Measurements from ENCODE around the gene RNF220. TPM values are rescaled to one million over a fixed set of nuclear protein-coding genes. Genes with fewer than 3 reads are reported as not detected.

Gene RNF220
- polyA plus RNA-seq, 1 donor (not counting 4 experiments of a cell fraction or from before 2014, with no cell fraction given) = 42.7 TPM

- Histone ChIP-seq H3K79me2 (ENCODE audit: control insufficient read depth, insufficient read depth, low read length) (no peaks in the 10 kb centered on the region), H3K4me3 (ENCODE audit: control insufficient read depth in 2 of 3, extremely low read depth in 1 of 3, insufficient read depth in 2 of 3, low read depth in 1 of 3, low read length in 3 of 3) (no peak overlapping the region), H3K9ac (ENCODE audit: control insufficient read depth, extremely low read depth, insufficient read depth, low read length) (no peak overlapping the region), H4K20me1 (ENCODE audit: control insufficient read depth, extremely low read depth, insufficient read depth, low read length) (no peaks in the 10 kb centered on the region), H3K4me2 (ENCODE audit: control insufficient read depth, extremely low read depth, insufficient read depth, low read depth, low read length) (no peak overlapping the region), H3K36me3 (ENCODE audit: control insufficient read depth in 2 of 2, extremely low read depth in 1 of 2, insufficient read depth in 2 of 2, low read length in 2 of 2) (no peaks in the 10 kb centered on the region), H3K9me1 (ENCODE audit: control insufficient read depth, extremely low read depth, insufficient read depth, low read length) (no peaks in the 10 kb centered on the region), H3K27ac (ENCODE audit: control insufficient read depth, insufficient read depth, low read length) (no peak overlapping the region), H3K9me3 (ENCODE audit: control insufficient read depth, low read depth, low read length) (no peaks in the 10 kb centered on the region), H2AFZ (ENCODE audit: control insufficient read depth, low read length) (no peak overlapping the region), H3K27me3 (ENCODE audit: control insufficient read depth, extremely low read depth, insufficient read depth, low read length) (peaks cover 16% of the 10 kb centered on the region), H3K4me1 (ENCODE audit: control insufficient read depth, extremely low read depth, insufficient read depth, low read length) (no peaks in the 10 kb centered on the region)
- FAIRE-seq (no peak), DNase-seq (ENCODE audit: low read depth, low spot score) (no peak)
- TF ChIP-seq EZH2 (IDR thresholded peaks at IDR 0.05; ENCODE audit: low read length) = no peak
- TF ChIP-seq CTCF (optimal IDR thresholded peaks at IDR 0.05 in 1 of 3, IDR thresholded peaks at IDR 0.05 in 1 of 3, conservative IDR thresholded peaks at IDR 0.05 in 1 of 3; ENCODE audit: extremely low read depth in 1 of 3, insufficient read depth in 2 of 3, low read length in 3 of 3) = no peak
- dilution Hi-C loops (cut with MboI; ENCODE audit: extremely low pct_ligation_motif_present, low sequenced_read_pairs) = no loop called here
Observed at GRCh38 chr1:44485934-44486460, 80.9 kb downstream of the RNF220 start.

- no peaks in the 10 kb centered on the region for H3K4me1 ChIP-seq (ENCODE audit: control insufficient read depth, extremely low read depth, insufficient read depth, low read length)
- no peaks in the 10 kb centered on the region for H3K79me2 ChIP-seq (ENCODE audit: control insufficient read depth, insufficient read depth, low read length)
- TF ChIP-seq CTCF (optimal IDR thresholded peaks at IDR 0.05 in 1 of 3, IDR thresholded peaks at IDR 0.05 in 1 of 3, conservative IDR thresholded peaks at IDR 0.05 in 1 of 3; ENCODE audit: extremely low read depth in 1 of 3, insufficient read depth in 2 of 3, low read length in 3 of 3) (no peak), EZH2 (IDR thresholded peaks at IDR 0.05; ENCODE audit: low read length) (no peak)
- H2AFZ ChIP-seq (ENCODE audit: control insufficient read depth, low read length) = no peak overlapping the region
- DNase-seq (ENCODE audit: low read depth, low spot score) (no peak), FAIRE-seq (no peak)
- H3K4me3 ChIP-seq (ENCODE audit: control insufficient read depth in 2 of 3, extremely low read depth in 1 of 3, insufficient read depth in 2 of 3, low read depth in 1 of 3, low read length in 3 of 3) = no peak overlapping the region
- H3K27ac ChIP-seq (ENCODE audit: control insufficient read depth, insufficient read depth, low read length) = no peak overlapping the region
- H3K36me3 ChIP-seq (ENCODE audit: control insufficient read depth in 2 of 2, extremely low read depth in 1 of 2, insufficient read depth in 2 of 2, low read length in 2 of 2) = no peaks in the 10 kb centered on the region
- no peaks in the 10 kb centered on the region for H3K9me1 ChIP-seq (ENCODE audit: control insufficient read depth, extremely low read depth, insufficient read depth, low read length)
- H3K9ac ChIP-seq (ENCODE audit: control insufficient read depth, extremely low read depth, insufficient read depth, low read length) = no peak overlapping the region
- no peaks in the 10 kb centered on the region for H4K20me1 ChIP-seq (ENCODE audit: control insufficient read depth, extremely low read depth, insufficient read depth, low read length)
- no peak overlapping the region for H3K4me2 ChIP-seq (ENCODE audit: control insufficient read depth, extremely low read depth, insufficient read depth, low read depth, low read length)
- no peaks in the 10 kb centered on the region for H3K9me3 ChIP-seq (ENCODE audit: control insufficient read depth, low read depth, low read length)
- no peaks in the 10 kb centered on the region for H3K27me3 ChIP-seq (ENCODE audit: control insufficient read depth, extremely low read depth, insufficient read depth, low read length)
- dilution Hi-C loops (cut with MboI; ENCODE audit: extremely low pct_ligation_motif_present, low sequenced_read_pairs) = no loop called here
Observed at GRCh38 chr1:44489481-44489880, 84.4 kb downstream of the RNF220 start.
